ENCODE data around the gene ROPN1.
"Not testable (repeated sequence)": the region's sequence is repeated elsewhere in the genome, so short reads cannot be mapped to it uniquely, and the experiment has no call there.

ROPN1 gene

DNA sequence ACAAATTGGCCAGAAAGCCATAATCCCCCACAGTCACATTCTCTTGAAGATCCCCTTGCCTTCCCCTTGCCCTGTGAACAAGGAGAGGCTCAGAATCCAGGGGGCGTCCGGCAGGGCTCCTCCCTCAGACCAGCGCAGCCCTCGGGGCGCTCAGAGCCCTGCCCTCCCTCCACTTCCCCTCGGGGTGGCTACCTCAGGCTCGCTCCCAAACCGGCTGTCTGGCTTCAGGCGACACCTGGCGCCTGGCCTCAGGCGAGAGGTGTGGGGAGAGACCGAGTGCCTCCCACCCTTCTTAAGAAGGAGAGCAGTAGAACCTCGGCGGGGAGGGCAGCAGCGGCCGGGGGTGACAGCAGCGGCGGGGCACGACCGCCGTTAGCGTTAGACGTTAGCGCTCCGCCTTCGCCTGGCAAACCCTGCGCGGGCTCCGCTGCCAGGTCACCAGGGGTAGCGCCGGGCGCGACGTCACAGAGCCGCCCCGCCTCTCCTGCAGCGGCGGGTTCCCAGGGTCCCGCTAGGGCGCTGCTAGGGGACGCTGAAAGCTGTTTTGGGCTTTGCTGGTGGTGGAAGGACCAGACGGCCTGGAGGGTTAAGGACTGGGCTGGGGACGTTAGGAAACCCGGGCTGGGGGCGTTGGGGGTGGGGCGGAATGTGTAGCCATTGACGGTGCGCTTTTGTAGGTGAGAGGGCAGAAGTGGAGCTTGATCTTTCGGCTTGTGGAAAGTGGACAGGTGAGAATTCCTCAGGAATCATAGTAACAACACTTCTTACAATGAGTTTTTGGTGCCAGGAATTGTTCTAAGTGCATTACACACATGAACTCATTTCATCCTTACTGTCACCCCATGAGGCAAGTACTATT, at the start of gene ROPN1:
Gene ROPN1 (minus strand): TSS at position 395 of the 859 bp plus-strand sequence. CDS start 11,643 bp downstream, outside the sequence.
- not testable (repeated sequence) for H3K4me3 ChIP-seq (ENCODE audit: low read length); DNase-seq (ENCODE audit: low read depth)

DNA sequence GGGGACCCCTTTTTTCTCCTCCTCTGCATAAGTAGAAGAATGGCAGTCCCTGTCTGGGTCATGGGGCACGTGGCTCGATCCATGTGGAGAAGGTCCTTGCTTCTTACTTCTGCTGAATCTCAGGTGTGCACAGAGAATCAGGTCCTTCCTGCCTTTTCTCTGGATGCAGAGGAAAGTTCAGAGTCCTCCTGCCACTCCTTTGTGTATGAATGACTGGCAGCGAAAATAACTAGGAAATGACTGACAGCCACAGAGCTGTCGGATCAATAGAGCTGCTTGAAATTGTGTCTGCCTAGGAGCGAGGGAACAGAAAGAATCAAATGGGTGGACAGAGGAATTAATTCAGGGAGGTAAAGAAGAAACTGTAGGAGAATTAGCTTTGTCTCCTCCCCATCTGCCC, 49.6 kb upstream of the ROPN1 start:
- DNase-seq (ENCODE audit: low read depth), result no peak
- TF ChIP-seq, protein P1, sequence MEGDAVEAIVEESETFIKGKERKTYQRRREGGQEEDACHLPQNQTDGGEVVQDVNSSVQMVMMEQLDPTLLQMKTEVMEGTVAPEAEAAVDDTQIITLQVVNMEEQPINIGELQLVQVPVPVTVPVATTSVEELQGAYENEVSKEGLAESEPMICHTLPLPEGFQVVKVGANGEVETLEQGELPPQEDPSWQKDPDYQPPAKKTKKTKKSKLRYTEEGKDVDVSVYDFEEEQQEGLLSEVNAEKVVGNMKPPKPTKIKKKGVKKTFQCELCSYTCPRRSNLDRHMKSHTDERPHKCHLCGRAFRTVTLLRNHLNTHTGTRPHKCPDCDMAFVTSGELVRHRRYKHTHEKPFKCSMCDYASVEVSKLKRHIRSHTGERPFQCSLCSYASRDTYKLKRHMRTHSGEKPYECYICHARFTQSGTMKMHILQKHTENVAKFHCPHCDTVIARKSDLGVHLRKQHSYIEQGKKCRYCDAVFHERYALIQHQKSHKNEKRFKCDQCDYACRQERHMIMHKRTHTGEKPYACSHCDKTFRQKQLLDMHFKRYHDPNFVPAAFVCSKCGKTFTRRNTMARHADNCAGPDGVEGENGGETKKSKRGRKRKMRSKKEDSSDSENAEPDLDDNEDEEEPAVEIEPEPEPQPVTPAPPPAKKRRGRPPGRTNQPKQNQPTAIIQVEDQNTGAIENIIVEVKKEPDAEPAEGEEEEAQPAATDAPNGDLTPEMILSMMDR (IDR thresholded peaks at IDR 0.05; ENCODE audit: insufficient read depth, low read depth, low read length, missing control alignments), result no peak
- H3K4me3 ChIP-seq (ENCODE audit: low read length), result no peak overlapping the region

DNA sequence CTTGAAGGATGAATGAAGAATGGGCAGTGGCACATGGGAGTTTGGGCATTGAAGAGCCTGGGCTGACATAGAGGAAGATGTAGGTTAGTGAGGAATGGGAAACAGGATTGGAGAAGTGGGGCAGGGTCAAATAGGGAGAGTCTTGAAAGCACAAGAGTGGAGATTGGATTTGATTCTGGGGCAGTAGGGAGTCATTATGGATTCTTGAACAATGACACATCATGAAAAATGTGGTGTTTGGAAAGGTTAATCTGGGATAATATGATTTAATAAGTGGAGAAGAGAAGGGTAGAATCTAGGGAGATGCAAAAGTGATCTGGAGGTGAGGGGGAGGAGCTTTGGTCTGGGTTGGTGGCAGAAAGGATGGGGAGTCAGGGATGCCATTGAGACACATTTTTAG, 45.4 kb upstream of the ROPN1 start:
- no peak overlapping the region for H3K4me3 ChIP-seq (ENCODE audit: low read length)
- TF ChIP-seq, protein P1 (IDR thresholded peaks at IDR 0.05; ENCODE audit: insufficient read depth, low read depth, low read length, missing control alignments), result no peak
- no peak for DNase-seq (ENCODE audit: low read depth)

DNA sequence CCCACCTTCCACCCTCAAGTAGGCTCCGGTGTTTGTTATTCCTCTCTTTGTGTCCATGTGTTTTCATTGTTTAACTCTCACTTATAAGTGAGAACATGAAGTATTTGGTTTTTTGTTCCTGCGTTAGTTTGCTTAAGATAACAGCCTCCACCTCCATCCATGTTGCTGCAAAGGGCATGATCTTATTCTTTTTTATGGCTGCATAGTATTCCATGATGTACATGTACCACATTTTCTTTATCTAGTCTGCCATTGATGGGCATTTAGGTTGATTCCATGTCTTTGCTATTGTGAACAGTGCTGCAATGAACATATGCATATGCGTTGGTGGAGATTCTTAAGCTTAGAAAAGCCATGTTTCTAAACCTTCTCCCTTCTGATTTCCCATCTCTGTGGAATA, 44.3 kb upstream of the ROPN1 start:
- not testable (repeated sequence) for H3K4me3 ChIP-seq (ENCODE audit: low read length)

DNA sequence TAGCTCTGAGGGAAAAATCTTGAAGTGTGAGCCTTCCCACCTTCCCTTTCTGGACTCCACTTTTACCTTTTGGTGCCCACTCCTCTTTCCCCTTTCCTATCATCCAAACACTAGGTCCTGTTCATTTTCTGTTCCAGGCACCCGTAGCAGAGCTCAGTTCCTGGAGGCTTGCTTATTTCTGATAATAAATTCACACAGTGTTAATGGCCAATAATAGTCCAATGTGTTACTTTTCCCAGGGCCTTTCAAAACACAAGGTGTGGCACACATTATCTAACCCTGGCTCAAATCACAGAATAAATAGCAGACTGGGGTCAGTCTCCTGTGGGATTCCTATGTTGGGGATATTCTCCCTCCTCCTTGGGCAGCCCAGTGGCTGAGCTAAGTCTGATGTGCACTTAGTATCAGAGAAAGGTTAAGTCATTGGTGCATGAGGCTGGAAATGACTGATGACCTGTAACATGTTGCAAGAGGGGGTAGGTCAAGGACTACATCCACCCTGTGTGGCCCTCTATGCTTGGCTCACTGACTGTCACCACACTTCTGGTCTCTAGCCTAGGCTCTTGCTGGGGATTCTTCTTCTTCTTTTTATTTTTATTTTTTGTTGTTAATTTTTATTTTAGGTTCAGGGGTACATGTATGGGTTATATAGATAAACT, 43.7 kb upstream of the ROPN1 start:
- H3K4me3 ChIP-seq (ENCODE audit: low read length), result no peak overlapping the region
- DNase-seq (ENCODE audit: low read depth), result no peak
- TF ChIP-seq, protein P1 (IDR thresholded peaks at IDR 0.05; ENCODE audit: insufficient read depth, low read depth, low read length, missing control alignments), result no peak

More for the DNA sequence above, 44.3 kb upstream of the ROPN1 start:
- DNase-seq (ENCODE audit: low read depth), result not testable (repeated sequence)

DNA sequence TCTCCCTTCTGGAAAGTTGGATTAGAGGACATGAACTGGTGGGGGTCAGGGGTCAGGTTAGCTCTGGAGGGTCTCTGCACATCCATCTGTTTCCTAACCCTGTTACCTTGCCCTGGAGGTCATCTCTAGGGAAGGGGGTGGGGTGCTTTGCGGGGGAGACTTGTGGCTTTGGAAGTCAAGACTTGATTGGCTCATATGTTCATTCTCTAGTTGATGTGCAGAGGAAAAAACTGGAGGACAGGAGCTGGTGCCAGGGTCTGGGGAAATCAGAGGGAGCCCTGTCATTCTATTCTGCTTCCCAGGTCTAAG, 42.9 kb upstream of the ROPN1 start:
- DNase-seq (ENCODE audit: low read depth), result no peak
- TF ChIP-seq, protein P1 (IDR thresholded peaks at IDR 0.05; ENCODE audit: insufficient read depth, low read depth, low read length, missing control alignments), result no peak
- no peak overlapping the region for H3K4me3 ChIP-seq (ENCODE audit: low read length)

DNA sequence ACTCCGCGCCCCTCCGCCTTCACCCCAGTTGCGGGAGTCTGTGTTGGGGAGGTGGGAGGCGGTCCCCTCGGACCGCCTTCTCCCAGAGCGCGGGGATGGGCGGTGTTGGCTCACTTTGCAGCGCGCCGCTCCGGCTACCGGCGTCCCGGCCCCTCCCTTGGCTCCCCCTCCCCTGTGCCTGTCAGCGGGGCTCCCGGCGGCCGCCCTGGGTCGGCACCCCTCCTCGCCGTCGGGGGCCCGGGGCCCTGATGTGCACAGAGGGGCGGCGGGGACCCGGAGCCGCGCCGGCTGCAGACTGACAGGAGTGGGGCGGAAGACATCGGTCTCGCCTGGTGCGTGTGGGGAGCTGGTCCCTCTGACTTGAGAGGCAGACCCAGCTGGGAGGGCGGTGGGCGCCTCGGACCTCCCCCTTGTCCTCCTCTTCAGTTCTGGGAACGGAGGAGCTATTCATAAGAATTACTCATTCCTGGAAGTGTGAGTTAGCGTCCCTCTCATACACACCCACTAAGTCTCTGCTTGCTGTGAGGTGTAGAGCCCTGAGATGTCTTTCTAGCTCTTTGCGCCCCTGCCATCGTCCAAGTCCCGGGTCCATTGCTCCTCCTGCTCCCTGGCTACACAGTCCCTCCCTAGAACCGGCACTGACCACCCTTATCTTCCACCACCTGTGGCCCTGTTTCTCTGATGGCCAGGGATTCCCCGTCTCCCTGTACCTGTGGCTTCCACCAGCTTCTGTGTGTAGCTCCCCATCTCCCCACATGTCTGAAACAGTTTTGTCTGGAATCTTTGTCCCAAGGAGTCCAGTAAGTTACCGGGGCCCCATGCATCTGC, 42.3 kb upstream of the ROPN1 start:
- DNase-seq (ENCODE audit: low read depth), result peak; percentile 44
- peak overlapping the region; percentile 29 for H3K4me3 ChIP-seq (ENCODE audit: low read length)

More for the DNA sequence above, 42.3 kb upstream of the ROPN1 start:
- TF ChIP-seq, protein P1 (IDR thresholded peaks at IDR 0.05; ENCODE audit: insufficient read depth, low read depth, low read length, missing control alignments), result no peak
